Left lung (tissue), 10 donors: ENCODE results near the gene PEX11G. TPM values are rescaled to one million over a fixed set of nuclear protein-coding genes. Genes with fewer than 3 reads are reported as not detected.
"Not testable (repeated sequence)": the region's sequence is repeated elsewhere in the genome, so short reads cannot be mapped to it uniquely, and the experiment has no call there.

Experiments used
- ATAC-seq: fragments of 200-7000 bp; cut with Tn5 transposase; one replicate; pipeline ENCODE4 v1.9.1; 2020; ENCODE audit warnings: moderate library complexity
- DNase-seq, 4 donors: peaks; one replicate each; pipeline ENCODE4 v3.0.0-alpha.2; 2013 to 2020
- H3K27ac ChIP-seq, 2 donors: fragments of 200-600 bp; sonication (generic) in 1 of 2; one replicate each; pipeline versions ENCODE4 v1.5.0 to v1.8.0; 2020 to 2021
- H3K27me3 ChIP-seq, 2 donors: fragments of 200-600 bp; sonication (generic) in 1 of 2; one replicate each; pipeline versions ENCODE4 v1.5.0 to v1.8.0; 2020 to 2021
- H3K36me3 ChIP-seq, 2 donors: fragments of 200-600 bp; sonication (generic) in 1 of 2; one replicate each; pipeline versions ENCODE4 v1.5.0 to v1.8.0; 2020 to 2021
- H3K4me1 ChIP-seq, 2 donors: fragments of 200-600 bp; one replicate each; pipeline ENCODE4 v1.8.0; 2021
- H3K4me3 ChIP-seq, 2 donors: fragments of 200-600 bp; sonication (generic) in 1 of 2; one replicate each; pipeline versions ENCODE4 v1.5.0 to v1.8.0; 2020 to 2021; ENCODE audit warnings: mild to moderate bottlenecking in 1 of 2
- H3K9me3 ChIP-seq, 2 donors: fragments of 200-600 bp; sonication (generic) in 1 of 2; one replicate each; pipeline versions ENCODE4 v1.5.0 to v1.8.0; 2020 to 2021
- CTCF ChIP-seq, 2 donors: fragments of 200-600 bp; sonication (generic) in 1 of 2; IDR thresholded peaks; one replicate each; pipeline versions ENCODE4 v1.5.0 to v1.8.0; 2021; ENCODE audit warnings: antibody characterized with exemption in 2 of 2
- intact Hi-C, 2 donors: fragments of 100-400 bp; cut with DNase I; formaldehyde crosslinking; loops; one replicate each; pipeline versions ENCODE4 v1.11.2 to v1.14.2; 2022
- polyA plus RNA-seq, 6 donors: library from polyadenylated mRNA; unstranded; fragments of 120-200 nt; gene quantifications; one replicate each; pipeline ENCODE4 v1.2.1, GENCODE V29; 2013; ENCODE audit not compliant: insufficient read length in 6 of 6
- total RNA-seq, 2 donors: library from RNA; stranded (reverse); fragmentation: NEBNext Ultra II Directional; extraction: Animal tissue kit (Norgen Biotek cat#: 25700); gene quantifications; one replicate each; pipeline ENCODE4 v1.2.1, GENCODE V29; 2021
- donor health status: DM: no; HTN: yes; CAD: no.
- donor health status: DM: no; HTN: no; CAD: no.

Gene PEX11G
- total and polyA plus RNA-seq, 8 donors: 2.9 to 5.4 (median 4.0) TPM

GRCh38 chr19:7442423-7442822 lies 46.4 kb downstream of the PEX11G start:
- Histone ChIP-seq H3K4me3 (no peak overlapping the region), H3K36me3 (peaks cover 8 to 88% of the 10 kb centered on the region in 2 donors), H3K9me3 (no peaks in the 10 kb centered on the region), H3K4me1 (no peaks in the 10 kb centered on the region), H3K27ac (no peak overlapping the region), H3K27me3 (no peaks in the 10 kb centered on the region)
- TF ChIP-seq CTCF (IDR thresholded peaks at IDR 0.05): no peak
- intact Hi-C loops: no loop called here
- no peak for ATAC-seq
- no peak for DNase-seq

GRCh38 chr19:7441468-7442146 lies 47.2 kb downstream of the PEX11G start:
- ATAC-seq: no peak
- no peak for DNase-seq
- Histone ChIP-seq H3K36me3 (peaks cover 8 to 84% of the 10 kb centered on the region in 2 donors), H3K27ac (no peak overlapping the region), H3K4me1 (no peaks in the 10 kb centered on the region), H3K9me3 (no peaks in the 10 kb centered on the region), H3K4me3 (no peak overlapping the region), H3K27me3 (no peaks in the 10 kb centered on the region)
- TF ChIP-seq CTCF (IDR thresholded peaks at IDR 0.05): no peak
- intact Hi-C loops: no loop called here

- no peaks in the 10 kb centered on the region for H3K27me3 ChIP-seq
- no peak overlapping the region for H3K4me3 ChIP-seq
- no peaks in the 10 kb centered on the region for H3K4me1 ChIP-seq
- ATAC-seq: no peak
- peak in 1 of 4 donors; percentile 80 for DNase-seq
- intact Hi-C loops: no loop called here
- peaks cover 3 to 72% of the 10 kb centered on the region in 2 donors for H3K36me3 ChIP-seq
- no peak for TF ChIP-seq CTCF (IDR thresholded peaks at IDR 0.05)
- no peaks in the 10 kb centered on the region for H3K9me3 ChIP-seq
- no peak overlapping the region for H3K27ac ChIP-seq
Measured at GRCh38 chr19:7440188-7440975, 48.5 kb downstream of the PEX11G start.

GRCh38 chr19:7435586-7435985 lies 53.2 kb downstream of the PEX11G start:
- intact Hi-C loops: no loop called here
- TF ChIP-seq CTCF (IDR thresholded peaks at IDR 0.05): no peak
- no peak for ATAC-seq

GRCh38 chr19:7434391-7434790 lies 54.4 kb downstream of the PEX11G start:
- H3K9me3 ChIP-seq: no peaks in the 10 kb centered on the region
- TF ChIP-seq CTCF (IDR thresholded peaks at IDR 0.05): no peak
- ATAC-seq (no peak), DNase-seq (no peak)
- H3K27me3 ChIP-seq: no peaks in the 10 kb centered on the region
- intact Hi-C loops: no loop called here
- H3K27ac ChIP-seq: no peak overlapping the region
- H3K4me3 ChIP-seq: no peak overlapping the region
- H3K4me1 ChIP-seq: no peaks in the 10 kb centered on the region
- H3K36me3 ChIP-seq: peaks cover 0 to 32% of the 10 kb centered on the region in 2 donors

More at GRCh38 chr19:7435586-7435985, 53.2 kb downstream of the PEX11G start:
- no peak overlapping the region for H3K27ac ChIP-seq
- no peak overlapping the region for H3K4me3 ChIP-seq
- no peaks in the 10 kb centered on the region for H3K9me3 ChIP-seq
- no peaks in the 10 kb centered on the region for H3K27me3 ChIP-seq
- no peak for DNase-seq
- H3K4me1 ChIP-seq: no peaks in the 10 kb centered on the region
- H3K36me3 ChIP-seq: peaks cover 0 to 38% of the 10 kb centered on the region in 2 donors

GRCh38 chr19:7433456-7433855 lies 55.4 kb downstream of the PEX11G start:
- ATAC-seq, H3K27me3 ChIP-seq, intact Hi-C loops, H3K9me3 ChIP-seq, H3K4me3 ChIP-seq, DNase-seq, H3K4me1 ChIP-seq, H3K27ac ChIP-seq: not testable (repeated sequence)
- peaks cover 0 to 27% of the 10 kb centered on the region in 2 donors for H3K36me3 ChIP-seq
